HepG2 (cell line): ENCODE measurements around the gene ITGAE. TPM values are rescaled to one million over a fixed set of nuclear protein-coding genes. Genes with fewer than 3 reads are reported as not detected.

ENCODE experiments used
- ATAC-seq: fragments of 200-7000 bp; cut with Tn5 transposase; 3 replicates; pipeline ENCODE4 v1.9.1; 2020; ENCODE audit warnings: mild to moderate bottlenecking, moderate library complexity
- BruUV-seq: library from RNA; stranded (reverse); fragments of 400-500 nt; replicated peaks from 2 replicates; lab custom pipeline; 2021; lab: Mats Ljungman, UMichigan
- CTCF ChIA-PET: fragments of 300-600 bp; formaldehyde crosslinking; extraction: SDS; loops from one replicate; lab custom pipeline; 2021; ENCODE audit warnings: low total read pairs, inconsistent platforms, low intra/inter-chr PET ratio; lab: Yijun Ruan, JAX
- POLR2A ChIA-PET: fragments of 350-600 bp; sonication (Branson Sonifier 250); formaldehyde crosslinking; loops from one replicate; lab custom pipeline; 2020; ENCODE audit warnings: antibody characterized with exemption, inconsistent platforms; lab: Yijun Ruan, JAX
- DNase-seq: peaks from one replicate; pipeline ENCODE4 v3.0.0-alpha.2; 2015; ENCODE audit warnings: low spot score
- FAIRE-seq: peaks from 3 replicates; lab custom pipeline; 2011; peaks lifted over from hg19 to GRCh38; lab: Jason Lieb, UNC
- H2AFZ ChIP-seq: one replicate; pipeline ENCODE4 v1.6.1; 2011; ENCODE audit warnings: low read length, inconsistent platforms
- H3K27ac ChIP-seq: fragments of 300-600 bp; 3 replicates; pipeline ENCODE4 v1.8.0; 2011; ENCODE audit warnings: mixed run types, mild to moderate bottlenecking, mixed read lengths, low read length, inconsistent platforms; ENCODE audit not compliant: insufficient read depth; ENCODE audit errors: extremely low read length
- H3K27me3 ChIP-seq, 2 experiments: fragments of 200-600 bp in 1 of 2; 2 replicates in 1 of 2; 3 replicates in 1 of 2; pipeline versions ENCODE4 v1.6.0 to v1.8.0; 2011; ENCODE audit warnings: low read length in 2 of 2, mild to moderate bottlenecking in 2 of 2, moderate library complexity in 2 of 2, inconsistent platforms in 1 of 2; ENCODE audit not compliant: insufficient read depth in 2 of 2, control insufficient read depth in 1 of 2
- H3K36me3 ChIP-seq, 2 experiments: fragments of 200-600 bp in 1 of 2; replicated peaks in 1 of 2; 2 replicates in 1 of 2; 3 replicates in 1 of 2; pipeline versions ENCODE4 v1.5.1 to v1.8.0; 2011; ENCODE audit warnings: low read length in 2 of 2, inconsistent platforms in 1 of 2; ENCODE audit not compliant: insufficient read depth in 2 of 2, control insufficient read depth in 1 of 2
- H3K4me1 ChIP-seq: 2 replicates; pipeline ENCODE4 v1.5.1; 2012; ENCODE audit warnings: low read length, inconsistent platforms; ENCODE audit not compliant: insufficient read depth
- H3K4me2 ChIP-seq: 2 replicates; pipeline ENCODE4 v1.6.0; 2011; ENCODE audit warnings: low read depth, low read length, inconsistent platforms
- H3K4me3 ChIP-seq, 3 experiments: fragments of 200-600 bp in 1 of 3; sonication (generic), shearing (Covaris generic) in 1 of 3; replicated peaks in 1 of 3; 2 replicates each; pipeline ENCODE4 v1.5.1; 2011 to 2016; ENCODE audit warnings: low read length in 3 of 3, inconsistent platforms in 2 of 3, low read depth in 2 of 3, mild to moderate bottlenecking in 2 of 3, control low read depth in 1 of 3, mixed read lengths in 1 of 3; ENCODE audit not compliant: insufficient read depth in 1 of 3
- H3K79me2 ChIP-seq: one replicate; pipeline ENCODE4 v1.6.1; 2011; ENCODE audit warnings: low read length, inconsistent platforms; ENCODE audit not compliant: insufficient read depth
- H3K9ac ChIP-seq: 2 replicates; pipeline ENCODE4 v1.6.0; 2011; ENCODE audit warnings: mild to moderate bottlenecking, low read depth, low read length, inconsistent platforms; ENCODE audit not compliant: insufficient read depth
- H3K9me3 ChIP-seq: 2 replicates; pipeline ENCODE4 v1.5.1; 2012; ENCODE audit warnings: mild to moderate bottlenecking, low read length
- H4K20me1 ChIP-seq: 2 replicates; pipeline ENCODE4 v1.6.0; 2011; ENCODE audit warnings: inconsistent platforms, mild to moderate bottlenecking, low read length, moderate library complexity; ENCODE audit not compliant: insufficient read depth
- ARHGAP35 ChIP-seq: sonication (generic); formaldehyde crosslinking; IDR thresholded peaks from 2 replicates; pipeline ENCODE4 v1.9.0; 2022; ENCODE audit warnings: mild to moderate bottlenecking, inconsistent platforms, moderate library complexity, missing genetic modification reagents, borderline replicate concordance
- ATF1 ChIP-seq: IDR thresholded peaks from 2 replicates; pipeline ENCODE4 v1.6.1; 2016; ENCODE audit warnings: mild to moderate bottlenecking, control low read depth
- HES4 ChIP-seq: sonication (generic); formaldehyde crosslinking; IDR thresholded peaks from 2 replicates; pipeline ENCODE4 v1.9.0; 2021; ENCODE audit warnings: mild to moderate bottlenecking, missing genetic modification reagents, borderline replicate concordance
- KMT2A ChIP-seq: sonication (generic); formaldehyde crosslinking; IDR thresholded peaks from 2 replicates; pipeline ENCODE4 v1.4.0; 2020; ENCODE audit warnings: missing genetic modification reagents
- NRL ChIP-seq: sonication (generic); formaldehyde crosslinking; IDR thresholded peaks from 2 replicates; pipeline ENCODE4 v1.5.0; 2020; ENCODE audit warnings: missing genetic modification reagents, mild to moderate bottlenecking, moderate library complexity, borderline replicate concordance
- PHB2 ChIP-seq: fragments of 450-650 bp; IDR thresholded peaks from 2 replicates; pipeline ENCODE4 v1.6.1; 2018; ENCODE audit not compliant: partially characterized antibody
- SRF ChIP-seq: IDR thresholded peaks from 2 replicates; pipeline ENCODE4 v1.6.1; 2011; ENCODE audit warnings: mild to moderate bottlenecking, low read depth, low read length, moderate library complexity
- SRSF9 ChIP-seq: fragments of 200-400 bp; formaldehyde crosslinking; IDR thresholded peaks from 2 replicates; pipeline ENCODE4 v1.6.1; 2018; ENCODE audit warnings: borderline replicate concordance, mild to moderate bottlenecking, low read depth, low read length; ENCODE audit not compliant: insufficient read depth, poor library complexity, severe bottlenecking
- ZBTB14 ChIP-seq: sonication (generic); formaldehyde crosslinking; IDR thresholded peaks from 2 replicates; pipeline ENCODE4 v1.4.0; 2020; ENCODE audit warnings: missing genetic modification reagents
- ZFP62 ChIP-seq: sonication (generic); formaldehyde crosslinking; IDR thresholded peaks from 2 replicates; pipeline ENCODE4 v1.4.0; 2020; ENCODE audit warnings: missing genetic modification reagents
- ZGPAT ChIP-seq: IDR thresholded peaks from 2 replicates; pipeline ENCODE4 v1.6.1; 2016; ENCODE audit warnings: mild to moderate bottlenecking
- ZMAT5 ChIP-seq: sonication (generic); formaldehyde crosslinking; IDR thresholded peaks from 2 replicates; pipeline ENCODE4 v1.5.0; 2020; ENCODE audit warnings: mild to moderate bottlenecking, low read depth, missing genetic modification reagents, borderline replicate concordance
- ZNF317 ChIP-seq: sonication (generic); formaldehyde crosslinking; IDR thresholded peaks from 2 replicates; pipeline ENCODE4 v1.5.0; 2020; ENCODE audit warnings: mild to moderate bottlenecking, missing genetic modification reagents
- ZNF772 ChIP-seq: sonication (generic); formaldehyde crosslinking; IDR thresholded peaks from 2 replicates; pipeline ENCODE4 v1.5.0; 2020; ENCODE audit warnings: mild to moderate bottlenecking, missing genetic modification reagents
- ZNF784 ChIP-seq: sonication (generic); formaldehyde crosslinking; IDR thresholded peaks from 2 replicates; pipeline ENCODE4 v1.5.1; 2020; ENCODE audit warnings: missing genetic modification reagents, mild to moderate bottlenecking, borderline replicate concordance
- ZSCAN21 ChIP-seq: sonication (generic); formaldehyde crosslinking; IDR thresholded peaks from 2 replicates; pipeline ENCODE4 v1.8.0; 2022; ENCODE audit warnings: mild to moderate bottlenecking, missing genetic modification reagents, moderate library complexity, borderline replicate concordance
- WGBS: methylation state at CpG from one replicate; pipeline ENCODE4 v1.1.6; 2017; ENCODE audit warnings: low lambda C conversion rate; 5-methylcytosine and 5-hydroxymethylcytosine counted together
- in situ Hi-C: cut with HindIII; loops from 2 replicates; pipeline ENCODE4 v1.10.0; 2017; ENCODE audit warnings: low pct_unique_long_range_greater_than_20kb; ENCODE audit not compliant: extremely low pct_ligation_motif_present
- intact Hi-C: fragments of 100-400 bp; cut with micrococcal nuclease; formaldehyde crosslinking; loops from one replicate; pipeline ENCODE4 v1.10.0; 2022; ENCODE audit not compliant: unreplicated experiment
- polyA plus RNA-seq, 8 experiments: library from polyadenylated mRNA; depleted of rRNA in 3 of 8; stranded (reverse) in 7 of 8; unstranded in 1 of 8; fragments of >200 nt; fragmentation: Illumina TruSeq in 4 of 8; extraction: Trizol in 4 of 8; gene quantifications; 2 replicates each; pipeline versions ENCODE4 v1.2.1 to v1.2.3, GENCODE V29; 2011 to 2016; ENCODE audit warnings: low read depth in 4 of 8, missing spikeins in 1 of 8, mixed read lengths in 1 of 8; ENCODE audit not compliant: insufficient read depth in 1 of 8
- total RNA-seq, 5 experiments: library from RNA; depleted of rRNA; stranded (reverse); fragments of >200 nt; fragmentation: Illumina TruSeq; extraction: Trizol; gene quantifications; 2 replicates each; pipeline ENCODE4 v1.2.3, GENCODE V29; 2016; ENCODE audit warnings: low read depth in 1 of 5

Gene ITGAE
- total and polyA plus RNA-seq, 2 of the 13 experiments (the other 11 are each of a cell fraction or from before 2014, with no cell fraction given), result 42.3 to 49.0 TPM

DNA sequence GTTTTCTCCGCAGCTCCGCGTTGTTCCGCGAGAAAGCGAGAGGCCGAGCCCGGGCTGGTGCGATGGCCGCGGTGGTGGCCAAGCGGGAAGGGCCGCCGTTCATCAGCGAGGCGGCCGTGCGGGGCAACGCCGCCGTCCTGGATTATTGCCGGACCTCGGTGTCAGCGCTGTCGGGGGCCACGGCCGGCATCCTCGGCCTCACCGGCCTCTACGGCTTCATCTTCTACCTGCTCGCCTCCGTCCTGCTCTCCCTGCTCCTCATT lies 132.0 kb downstream of the ITGAE start (continued):
- TF ChIP-seq ZNF784 (peak; percentile 42; the same call in 1 of the 2 replicates), KMT2A (CRISPR knock-in tag) (peak; percentile 29; the same call in 1 of the 2 replicates), NRL (CRISPR knock-in tag) (peak; percentile 6; the same call in 1 of the 2 replicates)

GRCh38 chr17:3668279-3669084 lies 132.5 kb downstream of the ITGAE start, which contains the start of the genes EMC6 and TAX1BP3:
TSS of gene EMC6 (plus strand) at chr17:3668812. CDS start at chr17:3669147, 335 bp downstream.
TSS of gene TAX1BP3 (minus strand) at chr17:3668578. CDS start at chr17:3668526, 52 bp downstream.
- H2AFZ ChIP-seq, result no peak within 1 kb of the TSS
- peak within 1 kb of the TSS; percentile 89 to 97 (median 95) for H3K4me3 ChIP-seq
- H3K4me2 ChIP-seq, result peak within 1 kb of the TSS; percentile 90
- peak; percentile 12 for FAIRE-seq
- peaks cover 44% of the 10 kb centered on the region for H3K4me1 ChIP-seq
- peaks cover 4% of the 10 kb centered on the region; the same call in 1 of the 2 replicates for H4K20me1 ChIP-seq
- CTCF ChIA-PET, result no interaction called here
- H3K79me2 ChIP-seq, result peaks cover 24% of the 10 kb centered on the region
- intact Hi-C loops (no loop called here), in situ Hi-C loops (loop anchor here (10.0 kb wide), 1 partner anchor 624 kb away; no protein-coding TSS in a partner anchor)
- POLR2A ChIA-PET, result interaction anchor here (0.8 to 3.6 kb wide), 20 partner anchors 10 to 178 kb away, joined by 3 to 74 read pairs (median 6); partner anchors contain the start of genes CTNS, HASPIN, NCBP3 and P2RX5
- WGBS, result 0% methylated on average over 3 of the region's 89 CpGs
- H3K9me3 ChIP-seq, result no peaks in the 10 kb centered on the region
- ATAC-seq, result peak; percentile 89
- BruUV-seq, result no TSS peak
- no peaks in the 10 kb centered on the region; a peak in 1 of 5 replicates for H3K27me3 ChIP-seq
- H3K27ac ChIP-seq, result peak within 1 kb of the TSS; percentile 96
- peaks cover 2 to 8% of the 10 kb centered on the region in 2 experiments; a peak in 3 of 5 replicates for H3K36me3 ChIP-seq
- peak; percentile 95 for DNase-seq
- peak within 1 kb of the TSS; percentile 95 for H3K9ac ChIP-seq
- TF ChIP-seq ZGPAT (CRISPR knock-in tag) (peak; percentile 75), SRSF9 (no peak), ZSCAN21 (CRISPR knock-in tag) (peak; percentile 91; the same call in 1 of the 2 replicates), ZNF772 (CRISPR knock-in tag) (0 out of 2 replicates have a peak, but pooled peaks have one; percentile 64), ZNF317 (CRISPR knock-in tag) (no peak), ZBTB14 (CRISPR knock-in tag) (peak; percentile 39; the same call in 1 of the 2 replicates), ARHGAP35 (CRISPR knock-in tag) (peak; percentile 23; the same call in 1 of the 2 replicates), PHB2 (no peak), SRF (no peak), ZMAT5 (CRISPR knock-in tag) (no peak), ZFP62 (CRISPR knock-in tag) (0 out of 2 replicates have a peak, but pooled peaks have one; percentile 65), HES4 (no peak), ATF1 (CRISPR knock-in tag) (no peak)
